Measurements from ENCODE around the gene SNX5.

SNX5 gene

GRCh38 chr20:17940224-17940971, 28.2 kb downstream of the SNX5 start:
- Histone ChIP-seq H3K79me2 (no peaks in the 10 kb centered on the region), H3K36me3 (ENCODE audit: control insufficient read depth, insufficient read depth, low read length) (no peaks in the 10 kb centered on the region), H3K4me1 (peaks cover 21% of the 10 kb centered on the region), H3K9me3 (ENCODE audit: control insufficient read depth, low read length) (no peaks in the 10 kb centered on the region), H3K4me3 (ENCODE audit: low read depth, low read length) (no peak overlapping the region), H3K4me2 (ENCODE audit: low read length) (no peak overlapping the region), H2AFZ (no peak overlapping the region), H3K27ac (no peak overlapping the region), H3K9ac (no peak overlapping the region), H3K27me3 (ENCODE audit: control insufficient read depth, insufficient read depth, low read length) (no peaks in the 10 kb centered on the region)
- no peak for TF ChIP-seq CTCF (IDR thresholded peaks at IDR 0.05)

GRCh38 chr20:17939622-17940223, 28.9 kb downstream of the SNX5 start:
- peaks cover 21% of the 10 kb centered on the region for H3K4me1 ChIP-seq
- no peak for TF ChIP-seq CTCF (IDR thresholded peaks at IDR 0.05)
- no peak overlapping the region for H3K27ac ChIP-seq
- no peaks in the 10 kb centered on the region for H3K36me3 ChIP-seq (ENCODE audit: control insufficient read depth, insufficient read depth, low read length)
- H3K9me3 ChIP-seq (ENCODE audit: control insufficient read depth, low read length), result no peaks in the 10 kb centered on the region
- no peak overlapping the region for H3K4me2 ChIP-seq (ENCODE audit: low read length)
- H3K27me3 ChIP-seq (ENCODE audit: control insufficient read depth, insufficient read depth, low read length), result no peaks in the 10 kb centered on the region
- no peak overlapping the region for H3K9ac ChIP-seq
- no peak overlapping the region for H2AFZ ChIP-seq
- no peak overlapping the region for H3K4me3 ChIP-seq (ENCODE audit: low read depth, low read length)
- H3K79me2 ChIP-seq, result no peaks in the 10 kb centered on the region

GRCh38 chr20:17938871-17939619, 29.5 kb downstream of the SNX5 start:
- peak overlapping the region; percentile 17 for H3K27ac ChIP-seq
- H3K4me2 ChIP-seq (ENCODE audit: low read length), result peak overlapping the region; percentile 12
- H3K4me3 ChIP-seq (ENCODE audit: low read depth, low read length), result no peak overlapping the region
- H2AFZ ChIP-seq, result peak overlapping the region; percentile 73
- no peaks in the 10 kb centered on the region for H3K36me3 ChIP-seq (ENCODE audit: control insufficient read depth, insufficient read depth, low read length)
- no peaks in the 10 kb centered on the region for H3K9me3 ChIP-seq (ENCODE audit: control insufficient read depth, low read length)
- H3K4me1 ChIP-seq, result peaks cover 21% of the 10 kb centered on the region
- no peak overlapping the region for H3K9ac ChIP-seq
- TF ChIP-seq CTCF (IDR thresholded peaks at IDR 0.05), result peak; percentile 95
- H3K79me2 ChIP-seq, result no peaks in the 10 kb centered on the region
- H3K27me3 ChIP-seq (ENCODE audit: control insufficient read depth, insufficient read depth, low read length), result no peaks in the 10 kb centered on the region

GRCh38 chr20:17936761-17937732, 31.5 kb downstream of the SNX5 start:
- no peaks in the 10 kb centered on the region for H3K27me3 ChIP-seq (ENCODE audit: control insufficient read depth, insufficient read depth, low read length)
- no peak overlapping the region for H3K4me2 ChIP-seq (ENCODE audit: low read length)
- no peaks in the 10 kb centered on the region for H3K79me2 ChIP-seq
- H3K9me3 ChIP-seq (ENCODE audit: control insufficient read depth, low read length), result no peaks in the 10 kb centered on the region
- H3K36me3 ChIP-seq (ENCODE audit: control insufficient read depth, insufficient read depth, low read length), result no peaks in the 10 kb centered on the region
- no peak overlapping the region for H3K4me3 ChIP-seq (ENCODE audit: low read depth, low read length)
- no peak overlapping the region for H3K9ac ChIP-seq
- H2AFZ ChIP-seq, result peak overlapping the region; percentile 52
- H3K27ac ChIP-seq, result peak overlapping the region; percentile 48
- TF ChIP-seq CTCF (IDR thresholded peaks at IDR 0.05), result no peak
- peaks cover 21% of the 10 kb centered on the region for H3K4me1 ChIP-seq
